Uterus (tissue), 2 donors: Measurements from ENCODE around the gene PIP5KL1.
A peak's percentile ranks its signal among the peaks of the same experiment; 100 is the strongest.

Experiments used
- CTCF ChIP-seq, 4 experiments: fragments of 200-600 bp in 2 of 4; fragments of 450-650 bp in 2 of 4; sonication (generic) in 2 of 4; IDR thresholded peaks; one replicate each; pipeline ENCODE4 v1.5.1; 2016 to 2019; ENCODE audit warnings: antibody characterized with exemption in 4 of 4, mild to moderate bottlenecking in 2 of 4, moderate library complexity in 1 of 4
- POLR2A ChIP-seq, 2 donors: fragments of 450-650 bp; IDR thresholded peaks; one replicate each; pipeline ENCODE4 v1.6.1; 2016; ENCODE audit warnings: antibody characterized with exemption in 2 of 2, mild to moderate bottlenecking in 1 of 2, moderate library complexity in 1 of 2

GRCh38 chr9:127899128-127899943, 31.2 kb downstream of the PIP5KL1 start, which contains the start of gene ST6GALNAC6:
- TF ChIP-seq CTCF (IDR thresholded peaks at IDR 0.05), result peak in 2 of 4 experiments; percentile 18 to 25
- TF ChIP-seq POLR2A (IDR thresholded peaks at IDR 0.05), result peak; percentile 77 to 83
